ENCODE results near the gene LBX1.

The LBX1 gene

GRCh38 chr10:101224910-101225823 lies 4.1 kb downstream of the LBX1 start:
- DNase-seq, result no peak

- DNase-seq, result no peak
Measured at GRCh38 chr10:101224060-101224909, 5.0 kb downstream of the LBX1 start.

- DNase-seq, result no peak
Measured at GRCh38 chr10:101223274-101224059, 5.8 kb downstream of the LBX1 start.

GRCh38 chr10:101222683-101223273 lies 6.5 kb downstream of the LBX1 start:
- DNase-seq, result no peak

GRCh38 chr10:101221963-101222531 lies 7.2 kb downstream of the LBX1 start:
- DNase-seq, result no peak

- no peak for DNase-seq
Measured at GRCh38 chr10:101221549-101221948, 7.7 kb downstream of the LBX1 start.

GRCh38 chr10:101219946-101220451 lies 9.3 kb downstream of the LBX1 start:
- DNase-seq, result no peak

GRCh38 chr10:101219139-101219945 lies 9.9 kb downstream of the LBX1 start:
- DNase-seq, result no peak

- DNase-seq, result no peak
Measured at GRCh38 chr10:101218351-101219138, 10.7 kb downstream of the LBX1 start.

- no peak for DNase-seq
Measured at GRCh38 chr10:101217450-101218281, 11.6 kb downstream of the LBX1 start.

- no peak for DNase-seq
Measured at GRCh38 chr10:101217044-101217425, 12.2 kb downstream of the LBX1 start.

- no peak for DNase-seq
Measured at GRCh38 chr10:101216207-101217043, 12.8 kb downstream of the LBX1 start.

- DNase-seq, result no peak
Measured at GRCh38 chr10:101215397-101216206, 13.7 kb downstream of the LBX1 start.

- DNase-seq, result no peak
Measured at GRCh38 chr10:101214446-101215396, 14.5 kb downstream of the LBX1 start.

GRCh38 chr10:101208543-101208942 lies 20.7 kb downstream of the LBX1 start:
- no peak for DNase-seq

- DNase-seq, result no peak
Measured at GRCh38 chr10:101207026-101207425, 22.2 kb downstream of the LBX1 start.
